GM19324 (cell line): Measurements from ENCODE around the gene CNRIP1.

Source experiments
- ATAC-seq: cut with Tn5 transposase; IDR thresholded peaks from one replicate; pipeline ENCODE4 v1.9.1; 2021; ENCODE audit warnings: mild to moderate bottlenecking, moderate library complexity; ENCODE audit not compliant: unreplicated experiment, low FRiP score

The CNRIP1 gene

GRCh38 chr2:68252400-68253218 lies 67.1 kb downstream of the CNRIP1 start, which contains the start of gene PPP3R1:
PPP3R1 (minus strand) TSS chr2:68252532; CDS start chr2:68252127, 405 bp downstream.
- ATAC-seq, result peak; percentile 89

GRCh38 chr2:68251855-68252399 lies 67.8 kb downstream of the CNRIP1 start:
- ATAC-seq, result peak; percentile 8

GRCh38 chr2:68251187-68251854 lies 68.4 kb downstream of the CNRIP1 start:
- ATAC-seq, result peak; percentile 43

- ATAC-seq, result no peak
Measured at GRCh38 chr2:68250652-68251186, 69.0 kb downstream of the CNRIP1 start.

- no peak for ATAC-seq
Measured at GRCh38 chr2:68250196-68250595, 69.6 kb downstream of the CNRIP1 start.

GRCh38 chr2:68248806-68249205 lies 70.9 kb downstream of the CNRIP1 start:
- ATAC-seq, result no peak

- no peak for ATAC-seq
Measured at GRCh38 chr2:68248361-68248760, 71.4 kb downstream of the CNRIP1 start.

- no peak for ATAC-seq
Measured at GRCh38 chr2:68246396-68246795, 73.4 kb downstream of the CNRIP1 start.

GRCh38 chr2:68245672-68246071 lies 74.1 kb downstream of the CNRIP1 start:
- ATAC-seq, result no peak

- no peak for ATAC-seq
Measured at GRCh38 chr2:68245066-68245465, 74.7 kb downstream of the CNRIP1 start.

GRCh38 chr2:68244456-68244855 lies 75.3 kb downstream of the CNRIP1 start:
- no peak for ATAC-seq
